ENCODE measurements around the gene LRSAM1. TPM values are rescaled to one million over a fixed set of nuclear protein-coding genes. Genes with fewer than 3 reads are reported as not detected.

The LRSAM1 gene
- total RNA-seq, 1 experiment from 2014 or later, result 25.8 TPM

DNA sequence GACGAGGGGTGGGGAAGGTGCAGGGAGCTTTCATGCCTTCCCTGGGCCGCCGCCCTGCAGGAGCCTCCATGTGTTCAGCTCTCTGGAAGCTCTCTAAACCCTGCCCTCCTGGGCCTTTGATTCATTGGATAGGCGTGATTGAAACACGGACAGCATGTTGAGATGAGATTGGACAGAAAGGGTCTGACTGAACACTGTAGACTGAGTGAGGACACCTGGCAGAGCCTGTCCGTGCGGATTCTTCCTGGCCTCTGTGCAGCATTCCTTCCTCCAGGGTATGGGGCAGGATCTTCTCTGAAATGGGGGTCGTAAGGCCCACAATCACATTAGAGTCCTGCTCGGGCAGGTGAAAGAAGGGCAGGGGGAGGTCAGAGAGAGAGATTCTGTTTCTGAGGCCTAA lies 12.9 kb upstream of the LRSAM1 start:
- Histone ChIP-seq H3K36me3 (ENCODE audit: control insufficient read depth, insufficient read depth, low read length) (peaks cover 6% of the 10 kb centered on the region), H3K4me3 (ENCODE audit: low read depth, low read length) (no peak overlapping the region), H3K4me1 (peaks cover 12% of the 10 kb centered on the region; the same call in 1 of the 2 replicates), H3K27me3 (replicated peaks; ENCODE audit: control insufficient read depth, insufficient read depth, low read length) (no peaks in the 10 kb centered on the region), H3K9me3 (no peaks in the 10 kb centered on the region; the same call in 1 of the 2 replicates)
- H3K36me3 Mint-ChIP-seq (ENCODE audit: insufficient read depth, unreplicated experiment), result peaks cover 83% of the 10 kb centered on the region
- no peaks in the 10 kb centered on the region for H3K9me3 Mint-ChIP-seq (ENCODE audit: unreplicated experiment)
- H3K27ac Mint-ChIP-seq (ENCODE audit: unreplicated experiment), result peak overlapping the region; percentile 63
- intact Hi-C loops (cut with micrococcal nuclease; ENCODE audit: unreplicated experiment), result no loop called here
- ChIA-PET CTCF (interaction anchor here (1.2 kb wide), 1 partner anchor 498 kb away, joined by 3 read pairs; no protein-coding TSS in a partner anchor), POLR2A (no interaction called here)
- no TSS peak for BruUV-seq (replicated peaks)
- peak; percentile 62 to 76 for DNase-seq
- H3K4me1 Mint-ChIP-seq (ENCODE audit: low read depth, unreplicated experiment), result peaks cover 14% of the 10 kb centered on the region
- H3K27me3 Mint-ChIP-seq (ENCODE audit: insufficient read depth, unreplicated experiment), result no peaks in the 10 kb centered on the region
- TF ChIP-seq, protein P1, sequence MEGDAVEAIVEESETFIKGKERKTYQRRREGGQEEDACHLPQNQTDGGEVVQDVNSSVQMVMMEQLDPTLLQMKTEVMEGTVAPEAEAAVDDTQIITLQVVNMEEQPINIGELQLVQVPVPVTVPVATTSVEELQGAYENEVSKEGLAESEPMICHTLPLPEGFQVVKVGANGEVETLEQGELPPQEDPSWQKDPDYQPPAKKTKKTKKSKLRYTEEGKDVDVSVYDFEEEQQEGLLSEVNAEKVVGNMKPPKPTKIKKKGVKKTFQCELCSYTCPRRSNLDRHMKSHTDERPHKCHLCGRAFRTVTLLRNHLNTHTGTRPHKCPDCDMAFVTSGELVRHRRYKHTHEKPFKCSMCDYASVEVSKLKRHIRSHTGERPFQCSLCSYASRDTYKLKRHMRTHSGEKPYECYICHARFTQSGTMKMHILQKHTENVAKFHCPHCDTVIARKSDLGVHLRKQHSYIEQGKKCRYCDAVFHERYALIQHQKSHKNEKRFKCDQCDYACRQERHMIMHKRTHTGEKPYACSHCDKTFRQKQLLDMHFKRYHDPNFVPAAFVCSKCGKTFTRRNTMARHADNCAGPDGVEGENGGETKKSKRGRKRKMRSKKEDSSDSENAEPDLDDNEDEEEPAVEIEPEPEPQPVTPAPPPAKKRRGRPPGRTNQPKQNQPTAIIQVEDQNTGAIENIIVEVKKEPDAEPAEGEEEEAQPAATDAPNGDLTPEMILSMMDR (IDR thresholded peaks at IDR 0.05; ENCODE audit: insufficient read depth in 1 of 2, low read depth in 1 of 2, low read length in 1 of 2, severe bottlenecking in 1 of 2, unreplicated experiment in 1 of 2), result no peak
- H3K4me3 Mint-ChIP-seq (ENCODE audit: unreplicated experiment), result no peak overlapping the region

- Mint-ChIP-seq H3K4me1 (ENCODE audit: low read depth, unreplicated experiment) (peaks cover 11% of the 10 kb centered on the region), H3K27ac (ENCODE audit: unreplicated experiment) (peak overlapping the region; percentile 12), H3K9me3 (ENCODE audit: unreplicated experiment) (no peaks in the 10 kb centered on the region), H3K36me3 (ENCODE audit: insufficient read depth, unreplicated experiment) (peaks cover 100% of the 10 kb centered on the region), H3K27me3 (ENCODE audit: insufficient read depth, unreplicated experiment) (no peaks in the 10 kb centered on the region), H3K4me3 (ENCODE audit: unreplicated experiment) (no peak overlapping the region)
- Histone ChIP-seq H3K9me3 (peaks cover 7% of the 10 kb centered on the region; the same call in 1 of the 2 replicates), H3K4me1 (peaks cover 6% of the 10 kb centered on the region; the same call in 1 of the 2 replicates), H3K36me3 (ENCODE audit: control insufficient read depth, insufficient read depth, low read length) (peaks cover 7% of the 10 kb centered on the region), H3K27me3 (replicated peaks; ENCODE audit: control insufficient read depth, insufficient read depth, low read length) (no peaks in the 10 kb centered on the region), H3K4me3 (ENCODE audit: low read depth, low read length) (no peak overlapping the region)
- TF ChIP-seq, protein P1 (IDR thresholded peaks at IDR 0.05; ENCODE audit: insufficient read depth in 1 of 2, low read depth in 1 of 2, low read length in 1 of 2, severe bottlenecking in 1 of 2, unreplicated experiment in 1 of 2), result no peak
- BruUV-seq (replicated peaks), result no TSS peak
- ChIA-PET CTCF (interaction anchor here (0.6 kb wide), 2 partner anchors 72 to 135 kb away, joined by 3 read pairs; no protein-coding TSS in a partner anchor), POLR2A (interaction anchor here (0.6 to 2.0 kb wide), 5 partner anchors 12 to 219 kb away, joined by 3 to 18 read pairs (median 4); partner anchors contain the start of genes SLC2A8 and ZNF79)
- intact Hi-C loops (cut with micrococcal nuclease; ENCODE audit: unreplicated experiment), result no loop called here
- no peak for DNase-seq
These were observed 6.9 kb upstream of the LRSAM1 start for GRCh38 chr9:127444283-127444920.

GRCh38 chr9:127444921-127445850 lies 6.1 kb upstream of the LRSAM1 start:
- BruUV-seq (replicated peaks), result TSS peak; percentile 23
- Mint-ChIP-seq H3K4me3 (ENCODE audit: unreplicated experiment) (no peak overlapping the region), H3K27me3 (ENCODE audit: insufficient read depth, unreplicated experiment) (peaks cover 3% of the 10 kb centered on the region), H3K36me3 (ENCODE audit: insufficient read depth, unreplicated experiment) (peaks cover 100% of the 10 kb centered on the region), H3K27ac (ENCODE audit: unreplicated experiment) (peak overlapping the region; percentile 98), H3K9me3 (ENCODE audit: unreplicated experiment) (no peaks in the 10 kb centered on the region), H3K4me1 (ENCODE audit: low read depth, unreplicated experiment) (peaks cover 10% of the 10 kb centered on the region)
- Histone ChIP-seq H3K4me3 (ENCODE audit: low read depth, low read length) (no peak overlapping the region), H3K9me3 (peaks cover 7% of the 10 kb centered on the region; the same call in 1 of the 2 replicates), H3K36me3 (ENCODE audit: control insufficient read depth, insufficient read depth, low read length) (peaks cover 10% of the 10 kb centered on the region), H3K27me3 (replicated peaks; ENCODE audit: control insufficient read depth, insufficient read depth, low read length) (no peaks in the 10 kb centered on the region), H3K4me1 (peaks cover 9% of the 10 kb centered on the region; the same call in 1 of the 2 replicates)
- CTCF ChIA-PET, result no interaction called here
- POLR2A ChIA-PET, result interaction anchor here (1.5 to 2.0 kb wide), 2 partner anchors 22 to 48 kb away, joined by 4 to 18 read pairs; partner anchors contain the start of genes SLC2A8 and ZNF79
- TF ChIP-seq, protein P1 (IDR thresholded peaks at IDR 0.05; ENCODE audit: insufficient read depth in 1 of 2, low read depth in 1 of 2, low read length in 1 of 2, severe bottlenecking in 1 of 2, unreplicated experiment in 1 of 2), result no peak
- DNase-seq, result no peak
- intact Hi-C loops (cut with micrococcal nuclease; ENCODE audit: unreplicated experiment), result no loop called here

All from Caco-2 (cell line).